ENCODE data around the gene SYNGR3. TPM values are rescaled to one million over a fixed set of nuclear protein-coding genes. Genes with fewer than 3 reads are reported as not detected.

Gene SYNGR3
- polyA plus RNA-seq, 1 donor (not counting 4 experiments of a cell fraction or from before 2014, with no cell fraction given), result 0.30 TPM

- dilution Hi-C loops (cut with MboI; ENCODE audit: extremely low pct_ligation_motif_present, low sequenced_read_pairs), result no loop called here
- no peaks in the 10 kb centered on the region for H3K27me3 ChIP-seq (ENCODE audit: control insufficient read depth, extremely low read depth, insufficient read depth, low read length)
- no peak overlapping the region for H3K4me2 ChIP-seq (ENCODE audit: control insufficient read depth, extremely low read depth, insufficient read depth, low read depth, low read length)
- no peak overlapping the region for H3K27ac ChIP-seq (ENCODE audit: control insufficient read depth, insufficient read depth, low read length)
- TF ChIP-seq EZH2 (IDR thresholded peaks at IDR 0.05; ENCODE audit: low read length) (no peak), CTCF (optimal IDR thresholded peaks at IDR 0.05 in 1 of 3, IDR thresholded peaks at IDR 0.05 in 1 of 3, conservative IDR thresholded peaks at IDR 0.05 in 1 of 3; ENCODE audit: extremely low read depth in 1 of 3, insufficient read depth in 2 of 3, low read length in 3 of 3) (no peak)
- peaks cover 32% of the 10 kb centered on the region for H3K79me2 ChIP-seq (ENCODE audit: control insufficient read depth, insufficient read depth, low read length)
- no peak overlapping the region for H2AFZ ChIP-seq (ENCODE audit: control insufficient read depth, low read length)
- no peak overlapping the region for H3K4me3 ChIP-seq (ENCODE audit: control insufficient read depth in 2 of 3, extremely low read depth in 1 of 3, insufficient read depth in 2 of 3, low read depth in 1 of 3, low read length in 3 of 3)
- H3K9ac ChIP-seq (ENCODE audit: control insufficient read depth, extremely low read depth, insufficient read depth, low read length), result no peak overlapping the region
- FAIRE-seq (no peak), DNase-seq (ENCODE audit: low read depth, low spot score) (no peak)
- peaks cover 17% of the 10 kb centered on the region for H3K4me1 ChIP-seq (ENCODE audit: control insufficient read depth, extremely low read depth, insufficient read depth, low read length)
- no peaks in the 10 kb centered on the region for H3K9me1 ChIP-seq (ENCODE audit: control insufficient read depth, extremely low read depth, insufficient read depth, low read length)
- H4K20me1 ChIP-seq (ENCODE audit: control insufficient read depth, extremely low read depth, insufficient read depth, low read length), result no peaks in the 10 kb centered on the region
- peaks cover 14 to 23% of the 10 kb centered on the region in 2 experiments for H3K36me3 ChIP-seq (ENCODE audit: control insufficient read depth in 2 of 2, extremely low read depth in 1 of 2, insufficient read depth in 2 of 2, low read length in 2 of 2)
- H3K9me3 ChIP-seq (ENCODE audit: control insufficient read depth, low read depth, low read length), result no peaks in the 10 kb centered on the region
These were observed 15.4 kb upstream of the SYNGR3 start for GRCh38 chr16:1974157-1975070.

- H3K27me3 ChIP-seq (ENCODE audit: control insufficient read depth, extremely low read depth, insufficient read depth, low read length), result peaks cover 3% of the 10 kb centered on the region
- H3K4me3 ChIP-seq (ENCODE audit: control insufficient read depth in 2 of 3, extremely low read depth in 1 of 3, insufficient read depth in 2 of 3, low read depth in 1 of 3, low read length in 3 of 3), result no peak overlapping the region
- H3K9me3 ChIP-seq (ENCODE audit: control insufficient read depth, low read depth, low read length), result no peaks in the 10 kb centered on the region
- H4K20me1 ChIP-seq (ENCODE audit: control insufficient read depth, extremely low read depth, insufficient read depth, low read length), result no peaks in the 10 kb centered on the region
- H3K79me2 ChIP-seq (ENCODE audit: control insufficient read depth, insufficient read depth, low read length), result peaks cover 32% of the 10 kb centered on the region
- H3K4me1 ChIP-seq (ENCODE audit: control insufficient read depth, extremely low read depth, insufficient read depth, low read length), result peaks cover 29% of the 10 kb centered on the region
- dilution Hi-C loops (cut with MboI; ENCODE audit: extremely low pct_ligation_motif_present, low sequenced_read_pairs), result no loop called here
- no peak overlapping the region for H3K27ac ChIP-seq (ENCODE audit: control insufficient read depth, insufficient read depth, low read length)
- H3K36me3 ChIP-seq (ENCODE audit: control insufficient read depth in 2 of 2, extremely low read depth in 1 of 2, insufficient read depth in 2 of 2, low read length in 2 of 2), result peaks cover 14 to 23% of the 10 kb centered on the region in 2 experiments
- no peaks in the 10 kb centered on the region for H3K9me1 ChIP-seq (ENCODE audit: control insufficient read depth, extremely low read depth, insufficient read depth, low read length)
- H2AFZ ChIP-seq (ENCODE audit: control insufficient read depth, low read length), result no peak overlapping the region
- FAIRE-seq, result no peak
- no peak overlapping the region for H3K4me2 ChIP-seq (ENCODE audit: control insufficient read depth, extremely low read depth, insufficient read depth, low read depth, low read length)
- TF ChIP-seq EZH2 (IDR thresholded peaks at IDR 0.05; ENCODE audit: low read length), result no peak
- no peak for TF ChIP-seq CTCF (optimal IDR thresholded peaks at IDR 0.05 in 1 of 3, IDR thresholded peaks at IDR 0.05 in 1 of 3, conservative IDR thresholded peaks at IDR 0.05 in 1 of 3; ENCODE audit: extremely low read depth in 1 of 3, insufficient read depth in 2 of 3, low read length in 3 of 3)
- H3K9ac ChIP-seq (ENCODE audit: control insufficient read depth, extremely low read depth, insufficient read depth, low read length), result no peak overlapping the region
- DNase-seq (ENCODE audit: low read depth, low spot score), result no peak
These were observed 14.1 kb upstream of the SYNGR3 start for GRCh38 chr16:1975432-1976215.
